GM11168 (cell line): ENCODE measurements around the gene EVPL.

Experiments used
- in situ Hi-C: fragments of 300-500 bp; cut with MboI; formaldehyde crosslinking; loops from one replicate; pipeline ENCODE4 v1.12.0; 2022; ENCODE audit warnings: low sequenced_read_pairs; ENCODE audit not compliant: unreplicated experiment

EVPL gene

DNA sequence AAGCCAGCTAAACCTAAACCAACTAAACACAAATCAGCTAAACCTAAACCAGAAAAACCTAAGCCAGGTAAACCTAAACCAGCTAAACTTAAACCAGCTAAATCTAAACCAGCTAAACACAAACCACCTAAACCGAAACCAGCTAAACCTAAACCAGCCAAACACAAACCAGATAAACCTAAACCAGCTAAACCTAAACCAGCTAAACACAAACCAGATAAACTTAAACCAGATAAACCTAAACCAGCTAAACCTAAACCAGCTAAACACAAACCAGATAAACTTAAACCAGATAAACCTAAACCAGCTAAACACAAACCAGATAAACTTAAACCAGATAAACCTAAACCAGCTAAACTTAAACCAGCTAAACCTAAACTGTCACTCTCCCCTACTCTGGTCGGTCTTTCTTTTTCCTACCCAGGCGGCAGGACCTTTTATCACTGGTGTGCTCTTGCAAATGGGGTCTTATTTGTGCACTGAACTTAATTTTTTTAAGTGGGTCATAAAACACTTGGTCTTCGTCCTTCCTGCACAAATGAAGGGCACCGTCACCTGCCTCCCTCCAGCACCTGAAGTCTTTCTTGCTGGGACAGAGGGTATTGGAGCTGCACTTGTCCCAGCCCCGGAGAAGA lies 7.2 kb downstream of the EVPL start:
- in situ Hi-C loops: loop anchor here (25.0 kb wide), 1 partner anchor 267 kb away; no protein-coding TSS in a partner anchor

DNA sequence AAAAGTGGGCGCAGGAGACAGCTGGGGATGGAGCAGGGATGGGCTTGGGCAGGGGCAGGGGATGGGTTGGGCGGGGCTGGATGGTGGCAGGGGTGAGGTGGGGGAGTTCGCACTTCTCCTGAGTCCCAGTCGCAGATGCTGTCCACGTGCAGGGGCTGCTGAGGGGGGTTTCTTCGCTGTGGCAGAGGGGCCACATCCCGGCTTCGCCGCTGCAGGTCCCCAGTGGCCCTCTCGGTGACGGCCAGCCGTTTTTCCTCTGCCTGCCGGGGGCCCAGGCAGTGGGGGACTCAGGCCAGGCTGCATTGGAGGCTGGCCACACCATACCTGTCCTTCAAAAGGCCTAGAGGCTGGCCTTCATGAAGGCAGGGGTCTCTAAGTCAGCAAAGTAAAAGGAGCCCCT lies 8.3 kb downstream of the EVPL start:
- in situ Hi-C loops: loop anchor here (25.0 kb wide), 1 partner anchor 268 kb away; no protein-coding TSS in a partner anchor

DNA sequence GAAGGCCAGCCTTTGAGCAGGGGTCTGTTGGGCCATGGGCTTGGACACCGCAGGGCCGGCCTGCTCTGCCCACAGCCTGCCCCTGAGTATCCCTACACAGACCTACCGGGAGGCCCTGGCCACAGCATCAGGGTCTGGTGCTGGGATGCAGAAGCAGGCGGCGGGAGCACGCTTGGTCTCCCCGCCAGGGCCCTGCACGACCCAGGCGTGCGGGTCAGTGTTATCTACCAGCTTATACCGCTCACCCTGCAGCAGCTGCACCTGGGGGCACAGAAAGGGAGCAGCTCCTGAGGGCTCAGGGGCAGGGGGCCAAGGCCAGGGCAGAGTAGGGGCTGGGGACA lies 8.8 kb downstream of the EVPL start:
- in situ Hi-C loops: loop anchor here (25.0 kb wide), 1 partner anchor 269 kb away; no protein-coding TSS in a partner anchor

DNA sequence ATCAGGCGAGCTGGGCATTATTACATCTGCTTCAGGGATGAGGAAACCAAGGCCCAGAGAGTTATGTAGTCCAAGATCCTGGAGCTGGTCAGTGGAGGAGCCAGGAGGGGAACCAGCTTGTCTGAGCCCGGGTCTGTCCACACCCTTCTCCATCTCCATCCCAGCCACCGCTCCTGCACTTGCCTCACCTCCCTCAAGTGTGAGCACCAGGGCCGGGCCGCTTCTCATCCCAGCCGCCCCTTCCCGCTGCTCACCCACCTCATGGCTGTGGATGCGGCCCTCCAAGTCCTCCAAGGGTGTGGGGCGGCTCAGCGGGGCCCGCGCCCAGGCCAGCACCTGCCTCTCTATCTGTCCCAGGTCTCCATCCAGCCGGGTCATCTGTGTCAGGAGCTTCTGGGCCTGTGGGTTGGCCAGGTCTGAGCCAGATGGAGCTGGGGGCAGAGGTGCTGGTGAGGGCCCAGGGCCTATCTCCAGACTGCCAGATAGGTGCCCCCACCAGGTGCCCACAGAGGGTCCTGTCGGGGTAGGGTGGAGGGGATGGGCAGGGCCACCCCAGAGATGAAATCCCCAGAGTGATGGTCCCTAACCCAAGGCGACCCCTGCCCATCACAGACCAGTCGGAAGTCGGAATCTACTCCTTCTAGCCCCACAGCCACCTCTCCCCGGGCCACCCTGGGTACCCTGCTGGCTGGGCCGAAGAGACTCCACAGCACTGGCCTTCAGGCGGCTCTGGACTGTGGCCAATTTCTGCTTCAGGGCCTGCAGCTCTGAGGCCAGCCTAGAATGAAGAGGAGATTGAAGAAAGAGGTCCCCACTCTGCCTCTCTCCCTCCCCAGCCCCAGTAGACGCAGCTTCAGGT lies 9.4 kb downstream of the EVPL start:
- in situ Hi-C loops: loop anchor here (25.0 kb wide), 1 partner anchor 270 kb away; no protein-coding TSS in a partner anchor

DNA sequence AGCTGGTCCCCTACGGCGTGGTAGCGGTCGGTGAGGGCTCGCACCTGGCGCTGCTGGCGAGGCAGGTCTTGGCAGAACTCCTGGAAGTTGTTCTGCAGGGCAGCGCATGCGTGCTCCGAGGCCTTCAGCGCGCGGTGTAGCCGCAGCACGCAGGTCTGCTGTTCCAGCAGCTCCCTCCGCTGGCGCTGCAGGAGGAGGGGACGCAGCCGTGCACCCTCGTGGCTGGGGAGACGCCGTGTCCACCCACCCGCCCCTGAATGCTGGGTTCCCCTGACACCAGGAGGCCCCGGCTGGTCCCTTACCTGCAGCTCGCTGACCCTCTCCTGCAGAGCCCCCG lies 12.2 kb downstream of the EVPL start:
- in situ Hi-C loops: loop anchor here (25.0 kb wide), 1 partner anchor 272 kb away; no protein-coding TSS in a partner anchor

DNA sequence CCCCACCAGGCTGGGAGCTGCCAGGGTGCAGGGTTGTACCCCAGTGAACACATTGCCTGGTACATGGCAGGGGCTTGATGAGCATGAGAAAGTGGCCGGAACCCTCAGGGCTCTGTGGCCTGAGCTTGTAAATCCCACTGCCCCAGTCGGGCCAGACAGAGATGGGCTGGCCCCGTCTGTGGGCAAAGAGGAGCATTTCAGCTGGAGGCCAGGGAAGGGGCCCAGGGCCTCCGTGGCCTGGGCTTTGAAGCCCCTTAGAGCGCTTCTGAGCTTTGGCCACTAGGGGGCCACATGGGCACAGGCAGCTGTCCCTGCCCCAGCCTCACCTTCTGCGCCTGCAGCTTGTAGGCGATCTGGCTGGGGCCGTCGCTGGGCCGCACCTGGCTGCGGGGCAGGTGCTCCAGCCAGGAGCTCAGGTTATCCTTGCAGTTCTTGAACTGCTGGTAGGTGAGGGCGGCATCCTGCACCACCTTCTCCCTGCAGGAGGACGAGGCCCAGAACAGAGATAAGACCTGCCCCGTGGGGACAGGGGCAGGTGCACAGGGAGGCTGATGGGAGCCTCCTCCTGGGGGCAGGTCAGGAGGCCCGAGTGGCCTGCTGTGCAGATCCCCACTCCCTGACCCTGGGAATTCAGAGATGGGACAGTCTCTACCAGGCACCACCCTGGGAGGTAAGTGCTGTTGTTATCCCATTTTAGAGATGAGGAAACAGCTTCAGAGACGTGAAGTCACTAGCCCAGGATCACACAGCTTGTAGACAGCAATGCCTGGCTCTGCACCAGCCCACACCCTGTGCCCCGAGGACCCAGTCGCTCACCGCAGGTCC lies 12.8 kb downstream of the EVPL start:
- in situ Hi-C loops: loop anchor here (25.0 kb wide), 1 partner anchor 273 kb away; no protein-coding TSS in a partner anchor

DNA sequence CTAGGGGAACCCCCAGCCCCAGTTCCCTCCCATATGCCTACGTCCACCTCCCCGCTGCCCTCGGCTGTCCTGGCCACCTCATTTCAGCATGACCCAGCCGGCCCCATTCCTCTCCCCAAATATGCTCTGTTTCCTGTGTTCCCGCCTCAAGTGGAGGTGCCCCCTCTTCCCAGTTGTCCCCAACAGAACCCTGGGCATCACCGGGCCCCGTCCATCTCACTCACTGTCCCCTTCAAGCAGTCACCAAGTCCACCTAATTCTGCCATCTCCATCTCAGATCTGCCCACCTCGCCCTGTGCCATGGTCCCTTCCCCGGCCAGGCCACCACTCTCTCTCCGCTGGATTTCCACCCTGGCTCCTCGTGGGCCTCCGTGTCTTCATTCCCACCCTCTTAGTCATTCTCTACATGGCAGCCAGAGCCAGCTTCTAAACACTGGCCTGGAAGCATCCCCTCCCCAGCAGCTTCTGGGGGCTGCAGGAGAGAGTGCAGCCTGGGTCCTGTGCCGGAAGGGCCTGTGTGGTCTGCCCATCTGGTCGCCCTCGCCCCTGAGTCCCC lies 13.7 kb downstream of the EVPL start:
- in situ Hi-C loops: loop anchor here (25.0 kb wide), 1 partner anchor 274 kb away; no protein-coding TSS in a partner anchor

DNA sequence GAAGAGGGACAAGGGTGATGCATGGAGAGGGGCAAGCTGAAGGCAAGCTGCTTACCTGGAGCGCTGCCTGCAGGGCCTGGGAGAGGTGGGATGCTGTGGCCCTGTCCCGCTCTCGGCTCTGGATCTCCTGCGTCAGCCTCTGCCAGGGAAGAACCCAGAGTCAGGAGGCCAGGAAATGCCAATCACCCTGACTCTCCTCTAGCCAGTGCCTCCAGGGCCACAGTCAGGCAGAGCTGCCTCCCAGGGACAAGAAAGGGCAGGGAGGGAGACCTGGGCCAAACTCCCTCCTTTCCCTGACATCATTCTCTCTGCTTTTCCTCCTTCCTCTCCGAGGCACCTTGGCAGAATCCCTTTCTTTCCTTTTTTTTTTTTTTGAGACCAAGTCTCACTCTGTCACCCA lies 15.2 kb downstream of the EVPL start:
- in situ Hi-C loops: loop anchor here (25.0 kb wide), 1 partner anchor 275 kb away; no protein-coding TSS in a partner anchor

DNA sequence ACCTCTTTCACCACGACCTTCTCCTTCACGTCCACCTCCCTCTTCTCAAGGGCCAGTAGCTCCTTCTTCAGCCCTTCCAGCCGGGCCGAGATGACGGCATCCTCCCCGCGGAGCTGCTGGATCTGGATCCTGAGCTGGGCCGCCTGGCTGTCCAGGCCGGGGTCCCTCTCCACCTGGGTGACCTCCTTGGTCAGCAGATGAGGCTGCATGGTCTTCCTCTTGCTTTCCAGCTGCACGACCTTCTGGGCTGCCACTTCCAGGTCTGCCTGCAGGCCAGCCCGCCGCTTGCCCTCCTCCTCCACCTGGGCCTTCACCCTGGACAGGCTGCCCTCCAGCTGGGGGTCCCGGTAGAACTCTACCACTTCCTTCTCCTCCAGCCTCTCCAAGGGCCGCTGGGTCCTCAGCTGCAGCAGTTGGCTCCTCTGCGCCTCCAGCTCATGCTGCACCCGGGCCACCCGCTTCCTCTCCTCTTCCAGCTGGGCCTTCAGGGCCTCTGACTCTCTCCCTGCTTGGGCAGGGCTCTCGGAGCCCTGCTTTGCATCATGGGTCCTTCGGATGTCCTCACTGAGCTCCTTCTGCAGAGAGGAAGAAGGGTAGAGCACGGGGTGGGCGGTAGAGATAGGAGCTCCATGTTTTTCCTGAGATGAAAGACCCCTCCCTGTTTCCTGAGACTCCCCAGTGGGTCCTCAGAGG lies 17.0 kb downstream of the EVPL start:
- in situ Hi-C loops: loop anchor here (10.0 to 25.0 kb wide), 2 partner anchors 95 to 277 kb away; no protein-coding TSS in a partner anchor

DNA sequence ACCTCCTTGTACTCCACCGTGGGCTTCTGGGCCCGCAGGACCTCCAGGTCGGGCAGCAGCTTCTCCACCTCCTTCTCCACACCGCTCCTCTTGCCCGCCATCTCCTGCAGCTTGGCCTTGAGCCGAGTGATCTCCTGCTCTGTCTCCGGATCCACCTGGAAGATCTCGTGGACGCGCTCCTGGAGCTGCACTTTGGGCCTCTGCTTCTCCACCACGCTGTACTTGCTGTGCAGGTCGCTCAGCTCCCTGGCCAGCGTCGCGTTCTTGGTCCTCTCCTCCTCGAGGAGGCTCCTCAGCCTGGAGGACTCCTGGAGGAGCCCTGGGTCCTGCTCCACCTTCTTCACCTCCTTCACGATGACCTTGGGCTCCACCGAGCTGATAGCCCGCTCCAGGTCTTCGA lies 17.7 kb downstream of the EVPL start:
- in situ Hi-C loops: loop anchor here (10.0 to 25.0 kb wide), 2 partner anchors 95 to 278 kb away; no protein-coding TSS in a partner anchor

DNA sequence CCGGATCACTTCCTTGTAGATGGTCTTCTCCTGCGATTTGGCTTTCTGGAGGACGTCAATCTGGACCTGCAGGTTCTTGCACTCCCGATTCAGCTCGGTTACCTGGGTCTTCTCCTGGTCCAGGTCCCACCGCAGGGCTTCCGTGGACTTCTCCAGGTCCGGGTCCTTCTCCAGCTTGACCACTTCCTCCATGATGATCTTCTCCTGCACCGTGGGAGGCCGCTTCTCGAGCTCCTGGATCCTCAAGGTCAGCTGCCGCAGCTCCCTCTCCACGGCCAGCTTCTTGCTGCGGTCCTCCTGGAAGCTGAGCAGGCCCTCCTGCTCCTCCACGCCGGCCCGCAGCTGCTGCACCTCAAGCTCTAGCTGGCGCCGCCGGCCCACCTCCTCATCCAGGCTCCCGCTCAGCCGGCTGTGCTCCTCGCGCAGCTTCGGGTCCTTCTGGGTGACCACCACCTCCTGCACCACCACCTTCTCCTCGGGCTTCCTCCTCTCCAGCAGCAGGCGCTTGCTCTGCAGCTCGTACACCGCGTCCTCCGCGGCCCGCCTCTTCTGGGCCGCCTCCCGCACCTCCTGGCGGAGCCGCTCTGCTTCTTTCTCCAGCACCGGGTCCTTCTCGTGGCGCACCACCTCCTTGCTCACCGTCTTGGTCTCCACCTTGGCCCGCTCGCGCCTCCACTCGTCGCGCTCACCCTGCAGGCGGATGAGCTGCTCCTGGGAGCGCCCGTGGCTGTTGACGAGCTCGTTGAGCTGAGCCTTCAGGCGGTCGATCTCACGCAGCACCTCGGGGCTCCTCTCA lies 18.3 kb downstream of the EVPL start:
- in situ Hi-C loops: loop anchor here (10.0 to 25.0 kb wide), 2 partner anchors 94 to 278 kb away; no protein-coding TSS in a partner anchor

DNA sequence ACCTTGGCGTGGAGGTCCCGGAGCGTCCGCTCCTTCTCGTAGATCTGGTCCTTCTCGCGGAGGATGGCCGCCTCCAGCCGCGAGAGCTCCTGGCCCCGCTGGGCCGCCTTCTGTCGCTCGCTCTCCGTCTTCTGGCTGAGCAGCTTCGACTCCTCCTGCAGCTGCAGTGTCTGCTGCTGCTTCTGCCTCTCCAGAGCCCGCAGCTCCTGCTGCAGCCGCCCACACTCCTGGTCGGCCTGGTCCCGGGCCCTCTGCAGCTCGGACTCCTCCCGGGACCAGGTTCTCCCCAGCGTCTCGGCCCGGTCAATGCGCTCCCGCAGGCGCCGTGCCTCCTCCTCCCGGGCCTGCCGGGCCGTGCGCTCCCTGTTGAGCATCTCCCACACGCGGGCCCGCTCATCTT lies 18.9 kb downstream of the EVPL start:
- in situ Hi-C loops: loop anchor here (10.0 to 25.0 kb wide), 2 partner anchors 93 to 279 kb away; no protein-coding TSS in a partner anchor

DNA sequence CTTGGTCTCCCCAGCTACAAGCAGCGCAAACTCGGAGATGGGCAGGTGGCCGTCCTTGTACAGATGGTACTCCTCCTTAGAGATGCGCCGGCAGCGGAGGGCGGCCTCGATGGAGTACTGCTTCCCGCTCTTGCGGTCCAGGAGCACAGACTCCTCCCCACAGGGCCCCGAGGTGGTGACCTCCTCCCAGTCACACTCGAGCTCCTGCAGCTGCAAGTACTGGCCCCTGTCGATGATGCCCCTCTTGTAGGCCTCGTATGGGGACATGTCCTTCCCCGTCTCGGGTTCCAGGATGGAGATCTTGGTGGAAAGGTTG lies 19.3 kb downstream of the EVPL start:
- in situ Hi-C loops: loop anchor here (10.0 to 25.0 kb wide), 2 partner anchors 93 to 279 kb away; no protein-coding TSS in a partner anchor

DNA sequence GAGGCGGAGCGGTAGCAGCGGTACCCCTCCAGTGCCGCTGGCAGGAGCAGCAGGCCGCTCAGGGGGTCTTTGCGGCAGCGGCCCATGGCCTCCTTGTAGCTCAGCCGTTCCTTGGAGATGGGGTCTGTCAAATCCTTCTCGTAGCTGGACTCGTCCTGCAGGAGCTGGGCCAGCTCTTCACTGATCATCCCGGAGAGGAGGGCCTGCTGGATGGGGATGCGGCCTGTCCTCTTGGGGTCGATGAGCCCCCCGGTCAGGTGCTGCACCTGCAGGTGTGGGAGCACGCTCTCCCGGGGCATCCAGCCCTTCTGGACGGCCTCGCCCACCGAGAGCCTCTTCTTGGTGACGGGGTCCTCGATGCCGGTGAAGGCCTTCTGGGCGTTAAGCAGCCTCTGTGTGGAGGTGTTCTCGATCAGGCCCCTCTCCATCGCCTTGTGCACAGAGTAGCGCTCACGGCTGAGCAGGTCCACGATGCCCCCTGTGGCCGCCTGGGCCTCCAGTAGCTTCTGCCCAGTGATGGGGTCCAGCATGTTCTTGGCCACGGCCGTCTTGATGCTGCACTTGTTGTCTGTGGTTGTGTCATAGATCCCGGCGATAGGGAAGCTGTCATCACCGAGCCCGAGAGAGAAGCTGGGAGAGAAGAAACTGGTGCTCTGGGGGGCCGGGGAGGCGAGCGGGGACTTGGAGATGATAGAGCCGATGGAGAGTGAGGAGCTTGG lies 19.8 kb downstream of the EVPL start:
- in situ Hi-C loops: loop anchor here (10.0 to 25.0 kb wide), 2 partner anchors 92 to 280 kb away; no protein-coding TSS in a partner anchor

DNA sequence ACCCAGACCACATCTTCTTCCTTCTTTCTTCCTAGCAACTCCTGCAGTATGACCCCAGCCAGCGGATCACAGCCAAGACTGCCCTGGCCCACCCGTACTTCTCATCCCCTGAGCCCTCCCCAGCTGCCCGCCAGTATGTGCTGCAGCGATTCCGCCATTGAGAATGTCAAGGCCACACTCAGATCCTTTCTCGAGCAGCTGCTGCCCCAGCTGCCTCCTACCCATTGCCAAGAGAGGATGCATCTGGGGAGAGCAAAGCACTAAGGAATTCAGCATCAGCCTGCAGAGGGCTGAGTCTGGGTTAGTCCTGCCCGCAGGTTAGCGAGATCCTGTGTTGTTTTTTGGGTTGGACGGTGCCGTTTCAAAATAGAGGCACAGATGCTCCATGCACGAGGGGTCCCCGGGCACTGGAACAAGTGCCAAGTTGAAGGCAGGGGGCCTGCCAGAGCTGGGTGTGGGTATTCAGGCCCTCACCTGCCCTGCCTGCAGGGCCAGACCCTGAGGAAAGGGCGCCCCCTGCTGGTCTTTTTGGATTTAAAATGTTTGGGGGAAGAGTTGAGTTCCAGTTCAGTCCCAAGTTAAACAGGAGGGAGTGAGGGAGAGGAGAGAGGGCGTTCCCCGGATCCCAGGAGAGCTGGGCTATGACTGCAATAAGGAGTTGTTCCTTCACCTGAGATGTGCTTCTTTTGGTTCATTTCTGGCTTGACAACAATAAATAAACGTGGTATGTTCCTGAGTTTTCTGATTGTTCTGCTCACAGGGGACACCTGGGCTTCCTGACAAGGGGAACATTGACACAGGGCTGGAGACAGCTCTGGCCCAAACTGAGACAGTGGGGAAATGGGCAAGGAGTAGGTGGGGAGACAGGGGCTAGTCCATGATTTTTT lies 21.6 kb downstream of the EVPL start:
- in situ Hi-C loops: loop anchor here (10.0 to 25.0 kb wide), 2 partner anchors 91 to 282 kb away; no protein-coding TSS in a partner anchor

DNA sequence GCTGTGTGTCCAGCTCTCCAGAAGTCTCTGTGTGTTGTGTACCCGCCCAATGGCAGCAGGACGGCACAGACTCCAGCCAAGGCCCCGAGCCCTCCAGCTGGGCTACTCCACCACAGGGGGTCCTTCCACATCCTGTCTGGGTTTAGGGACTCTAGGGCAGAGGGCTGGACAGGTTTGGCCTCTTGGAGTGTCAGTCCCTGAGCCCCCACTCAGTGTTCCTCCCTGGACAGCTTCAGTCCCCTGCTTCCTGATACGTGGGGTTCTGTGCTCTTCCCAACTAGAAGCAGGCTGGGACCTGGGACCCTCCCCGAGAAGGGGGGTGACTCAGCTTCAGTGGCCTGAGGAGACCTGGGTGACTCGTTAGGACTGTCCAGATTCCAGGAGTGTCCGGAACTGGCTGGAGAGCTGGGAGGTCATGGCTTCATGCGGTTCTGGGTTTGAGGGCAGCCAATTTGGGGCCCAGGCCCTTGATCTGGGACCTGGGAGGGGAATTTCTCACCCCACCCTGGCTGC lies 22.3 kb downstream of the EVPL start:
- in situ Hi-C loops: loop anchor here (10.0 to 25.0 kb wide), 2 partner anchors 90 to 282 kb away; no protein-coding TSS in a partner anchor
